HG03097 (cell line): Measurements from ENCODE around the gene CTU1.

Experiments
- ATAC-seq: cut with Tn5 transposase; IDR thresholded peaks from one replicate; pipeline ENCODE4 v1.9.1; 2021; ENCODE audit not compliant: unreplicated experiment, low FRiP score

CTU1 gene

GRCh38 chr19:51107406-51108065, 673 bp downstream of the CTU1 start:
- ATAC-seq = no peak

- no peak for ATAC-seq
These were observed 4.3 kb downstream of the CTU1 start for GRCh38 chr19:51103926-51104341.

GRCh38 chr19:51102991-51103390, 5.2 kb downstream of the CTU1 start:
- no peak for ATAC-seq

GRCh38 chr19:51101171-51101865, 6.9 kb downstream of the CTU1 start:
- ATAC-seq = no peak

- no peak for ATAC-seq
These were observed 7.6 kb downstream of the CTU1 start for GRCh38 chr19:51100601-51101000.

GRCh38 chr19:51099047-51099382, 9.2 kb downstream of the CTU1 start:
- no peak for ATAC-seq

GRCh38 chr19:51098365-51099046, 9.7 kb downstream of the CTU1 start:
- no peak for ATAC-seq

GRCh38 chr19:51097796-51098195, 10.4 kb downstream of the CTU1 start:
- ATAC-seq = no peak

GRCh38 chr19:51097166-51097738, 11.0 kb downstream of the CTU1 start:
- no peak for ATAC-seq

- ATAC-seq = no peak
These were observed 11.6 kb downstream of the CTU1 start for GRCh38 chr19:51096473-51097165.

GRCh38 chr19:51094696-51095279, 13.4 kb downstream of the CTU1 start:
- ATAC-seq = no peak

- ATAC-seq = no peak
These were observed 14.5 kb downstream of the CTU1 start for GRCh38 chr19:51093510-51094345.

- no peak for ATAC-seq
These were observed 15.1 kb downstream of the CTU1 start for GRCh38 chr19:51093101-51093500.

- ATAC-seq = no peak
These were observed 16.0 kb downstream of the CTU1 start for GRCh38 chr19:51091895-51092873.

- no peak for ATAC-seq
These were observed 17.1 kb downstream of the CTU1 start for GRCh38 chr19:51091126-51091525.

GRCh38 chr19:51090471-51090870, 17.7 kb downstream of the CTU1 start:
- ATAC-seq = no peak

- no peak for ATAC-seq
These were observed 18.4 kb downstream of the CTU1 start for GRCh38 chr19:51089786-51090185.

- no peak for ATAC-seq
These were observed 21.9 kb downstream of the CTU1 start for GRCh38 chr19:51086153-51086850.
